Activated CD8-positive, alpha-beta memory T cell treated with anti-CD3 and anti-CD28 coated beads for 36 hours (primary cell): ENCODE measurements around the gene CNGA4. TPM values are rescaled to one million over a fixed set of nuclear protein-coding genes. Genes with fewer than 3 reads are reported as not detected.

Experiments used
- CTCF ChIA-PET: fragments of 350-600 bp; sonication (Branson Sonifier 250); formaldehyde crosslinking; loops from one replicate; lab custom pipeline; 2021; ENCODE audit warnings: antibody characterized with exemption; lab: Charles Lee
- POLR2A ChIA-PET: fragments of 350-600 bp; sonication (Branson Sonifier 250); formaldehyde crosslinking; loops from one replicate; lab custom pipeline; 2021; ENCODE audit warnings: antibody characterized with exemption; lab: Charles Lee
- total RNA-seq, 2 experiments: library from RNA; stranded (reverse); gene quantifications; one replicate each; pipeline ENCODE4 v1.2.3, GENCODE V29; 2021

The CNGA4 gene, protein sequence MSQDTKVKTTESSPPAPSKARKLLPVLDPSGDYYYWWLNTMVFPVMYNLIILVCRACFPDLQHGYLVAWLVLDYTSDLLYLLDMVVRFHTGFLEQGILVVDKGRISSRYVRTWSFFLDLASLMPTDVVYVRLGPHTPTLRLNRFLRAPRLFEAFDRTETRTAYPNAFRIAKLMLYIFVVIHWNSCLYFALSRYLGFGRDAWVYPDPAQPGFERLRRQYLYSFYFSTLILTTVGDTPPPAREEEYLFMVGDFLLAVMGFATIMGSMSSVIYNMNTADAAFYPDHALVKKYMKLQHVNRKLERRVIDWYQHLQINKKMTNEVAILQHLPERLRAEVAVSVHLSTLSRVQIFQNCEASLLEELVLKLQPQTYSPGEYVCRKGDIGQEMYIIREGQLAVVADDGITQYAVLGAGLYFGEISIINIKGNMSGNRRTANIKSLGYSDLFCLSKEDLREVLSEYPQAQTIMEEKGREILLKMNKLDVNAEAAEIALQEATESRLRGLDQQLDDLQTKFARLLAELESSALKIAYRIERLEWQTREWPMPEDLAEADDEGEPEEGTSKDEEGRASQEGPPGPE
- not detected for total RNA-seq

DNA sequence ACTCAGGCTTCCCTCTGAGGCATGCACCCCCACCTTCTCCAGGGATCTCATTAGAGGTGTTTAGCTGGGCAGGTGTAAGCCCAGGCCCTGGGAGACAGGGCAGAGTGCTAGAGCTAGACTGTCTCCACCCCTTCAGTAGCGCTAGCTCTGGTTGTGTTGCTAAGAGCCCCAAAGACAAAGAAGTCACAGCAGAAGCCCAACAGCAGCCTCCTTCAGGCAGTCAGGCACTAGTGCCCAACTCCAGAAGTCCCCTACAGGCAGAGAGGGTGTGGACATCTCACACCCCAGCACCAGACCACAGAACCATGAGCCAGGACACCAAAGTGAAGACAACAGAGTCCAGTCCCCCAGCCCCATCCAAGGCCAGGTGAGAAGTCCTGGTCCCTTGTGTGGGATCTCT, at the start of gene CNGA4:
TSS of gene CNGA4 (plus strand) at position 188 of the 400 bp plus-strand sequence. CDS start at position 306, 118 bp downstream.
- ChIA-PET POLR2A (no interaction called here), CTCF (interaction anchor here (1.4 kb wide), 1 partner anchor 114 kb away, joined by 5 read pairs; no protein-coding TSS in a partner anchor)

DNA sequence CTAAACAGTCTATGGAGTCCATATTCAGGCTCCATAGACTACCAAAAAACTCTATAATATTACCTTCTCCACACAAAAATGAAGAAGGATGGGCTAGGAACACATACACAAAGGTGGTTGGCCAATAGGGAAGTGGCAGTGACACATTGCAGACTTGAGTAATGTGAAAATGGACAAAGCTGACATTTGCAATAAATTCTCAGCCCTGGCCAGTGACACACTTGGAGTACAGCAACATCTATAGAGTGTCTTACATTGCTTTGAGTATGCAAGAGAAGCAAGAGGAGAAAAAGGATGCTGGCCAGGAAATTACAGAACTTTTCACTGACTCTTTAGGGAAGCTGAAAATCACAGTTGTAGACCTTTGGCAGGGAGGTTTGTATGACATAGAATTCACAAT, 47.1 kb upstream of the CNGA4 start:
- CTCF ChIA-PET = no interaction called here

DNA sequence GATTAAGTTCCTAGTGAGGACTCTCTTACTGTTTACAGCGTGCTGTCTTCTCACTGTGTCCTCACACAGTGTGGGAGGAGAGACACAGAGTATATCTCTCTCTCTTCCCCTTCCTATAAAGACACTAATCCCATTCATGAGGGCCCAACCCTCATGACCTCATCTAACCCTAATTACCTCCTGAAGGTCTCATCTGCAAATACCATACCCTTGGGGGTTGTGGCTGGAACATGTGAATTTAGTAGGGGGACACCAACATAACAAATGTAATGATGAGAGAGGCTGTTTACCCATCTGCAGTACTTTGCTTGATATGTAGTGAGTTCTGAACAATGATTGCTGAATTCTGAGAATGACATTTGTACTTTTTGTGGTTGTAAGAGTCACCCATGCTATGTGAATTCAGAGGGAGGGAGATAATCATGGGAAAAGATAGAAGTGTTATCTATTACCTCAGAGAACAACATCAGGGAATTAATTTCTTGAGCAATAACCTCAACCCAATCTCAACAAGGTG, 44.8 kb upstream of the CNGA4 start:
- ChIA-PET POLR2A (no interaction called here), CTCF (no interaction called here)

More for the DNA sequence above, 47.1 kb upstream of the CNGA4 start:
- POLR2A ChIA-PET = no interaction called here

DNA sequence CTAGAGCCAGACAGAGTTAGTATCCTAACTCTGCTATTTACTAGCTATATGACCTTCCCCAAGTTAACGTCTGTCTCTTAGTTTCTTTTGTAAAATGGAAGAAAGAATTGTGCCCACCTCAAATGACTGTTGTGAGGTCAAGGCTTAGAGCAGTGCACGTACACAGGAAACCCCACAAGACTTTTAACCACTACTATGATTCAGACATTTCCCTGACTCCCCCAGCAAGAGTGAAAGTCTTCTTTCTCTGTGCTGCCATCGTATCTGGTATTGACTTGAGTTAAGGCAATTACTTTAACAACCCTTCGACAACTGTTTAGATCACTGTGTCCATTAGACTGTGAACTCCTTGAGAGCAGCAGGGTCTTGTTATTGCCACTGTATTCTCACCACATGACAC, 42.5 kb upstream of the CNGA4 start:
- CTCF ChIA-PET = no interaction called here
- POLR2A ChIA-PET = no interaction called here

DNA sequence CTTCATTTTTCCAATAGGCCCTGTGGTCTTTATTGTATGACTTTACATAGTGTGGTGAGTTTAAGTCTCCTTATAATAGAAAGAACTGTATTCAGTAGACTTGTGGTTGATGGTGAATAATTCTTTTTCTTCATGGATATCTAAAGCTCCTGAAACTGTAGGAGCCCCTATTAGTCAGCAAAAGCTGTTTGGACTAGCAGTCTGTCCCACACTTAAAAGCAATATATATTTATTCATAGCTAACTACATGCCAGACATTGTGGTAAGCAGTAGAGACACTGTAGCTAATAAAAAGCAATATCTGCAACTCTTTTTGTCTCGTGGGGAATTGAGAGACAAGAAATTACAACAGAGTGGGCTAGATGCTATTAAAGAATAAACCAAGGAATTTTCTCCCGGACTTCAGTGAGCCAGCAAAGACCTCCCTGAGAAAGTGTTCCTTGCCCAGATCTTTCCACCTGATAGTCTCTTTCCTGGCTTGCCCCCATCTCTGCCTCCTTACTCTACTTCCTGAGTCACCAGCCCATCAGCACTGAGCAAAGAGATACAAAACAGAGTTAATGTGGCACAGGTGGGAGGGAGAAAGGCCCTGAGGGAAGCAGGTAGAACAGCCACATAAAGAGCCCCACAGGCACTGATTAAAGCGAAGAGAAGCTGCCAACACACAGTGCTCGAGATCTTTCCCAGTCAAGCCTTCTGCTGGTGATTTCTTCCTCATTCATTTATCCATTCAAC, 41.3 kb upstream of the CNGA4 start:
- CTCF ChIA-PET = interaction anchor here (0.5 kb wide), 1 partner anchor 32 kb away, joined by 3 read pairs; no protein-coding TSS in a partner anchor
- POLR2A ChIA-PET = no interaction called here

DNA sequence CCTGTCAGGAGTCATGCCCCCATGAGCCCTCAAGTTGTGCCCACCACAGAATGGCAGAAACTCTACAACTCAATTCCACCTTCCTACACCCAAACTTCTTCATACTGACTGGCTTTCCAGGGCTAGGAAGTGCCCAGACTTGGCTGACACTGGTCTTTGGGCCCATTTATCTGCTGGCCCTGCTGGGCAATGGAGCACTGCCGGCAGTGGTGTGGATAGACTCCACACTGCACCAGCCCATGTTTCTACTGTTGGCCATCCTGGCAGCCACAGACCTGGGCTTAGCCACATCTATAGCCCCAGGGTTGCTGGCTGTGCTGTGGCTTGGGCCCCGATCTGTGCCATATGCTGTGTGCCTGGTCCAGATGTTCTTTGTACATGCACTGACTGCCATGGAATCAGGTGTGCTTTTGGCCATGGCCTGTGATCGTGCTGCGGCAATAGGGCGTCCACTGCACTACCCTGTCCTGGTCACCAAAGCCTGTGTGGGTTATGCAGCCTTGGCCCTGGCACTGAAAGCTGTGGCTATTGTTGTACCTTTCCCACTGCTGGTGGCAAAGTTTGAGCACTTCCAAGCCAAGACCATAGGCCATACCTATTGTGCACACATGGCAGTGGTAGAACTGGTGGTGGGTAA, 39.6 kb upstream of the CNGA4 start, which contains the start of gene OR52W1:
TSS of gene OR52W1 (plus strand) at position 51 of the 637 bp plus-strand sequence. CDS start at position 51, 0 bp downstream.
- CTCF ChIA-PET = no interaction called here
- POLR2A ChIA-PET = no interaction called here

DNA sequence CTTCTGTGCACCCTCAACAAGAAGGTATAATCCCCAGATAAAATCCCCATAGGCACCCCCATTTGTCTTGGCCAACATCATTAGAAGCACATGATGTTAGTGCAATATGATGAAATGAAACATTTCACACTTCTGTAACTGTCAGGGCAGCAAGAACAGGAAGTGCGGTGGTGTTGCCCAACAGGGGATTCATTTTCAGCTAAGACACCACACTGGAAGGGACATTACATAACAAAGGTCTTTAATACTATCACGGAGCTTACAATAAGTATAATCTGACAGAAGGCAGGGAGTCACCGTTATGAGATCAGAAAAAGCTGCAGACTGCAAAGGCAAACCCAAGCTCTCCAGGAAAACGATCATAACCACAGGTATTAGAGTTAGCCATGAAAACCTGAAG, 37.9 kb upstream of the CNGA4 start:
- ChIA-PET CTCF (interaction anchor here (1.4 kb wide), 1 partner anchor 153 kb away, joined by 3 read pairs; no protein-coding TSS in a partner anchor), POLR2A (no interaction called here)

DNA sequence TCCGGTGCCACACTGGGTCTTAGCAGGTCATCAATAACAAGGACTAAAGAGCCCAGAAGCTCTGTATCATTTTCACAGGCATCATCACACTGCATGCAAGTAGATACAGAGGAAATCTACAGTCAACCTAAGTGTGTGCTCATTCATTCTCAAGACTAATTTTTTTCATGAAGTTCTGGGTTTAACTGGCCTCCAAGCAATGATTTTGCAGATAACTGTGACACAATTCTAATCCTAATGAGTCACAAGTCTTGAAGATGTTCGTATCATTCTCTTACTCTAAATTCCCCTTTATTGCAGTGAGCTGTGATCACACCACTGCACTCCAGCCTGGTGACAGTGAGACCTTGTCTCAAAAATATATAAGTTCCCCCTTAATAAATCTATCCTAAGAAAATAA, 37.4 kb upstream of the CNGA4 start:
- CTCF ChIA-PET = interaction anchor here (1.4 kb wide), 1 partner anchor 153 kb away, joined by 3 read pairs; no protein-coding TSS in a partner anchor
- POLR2A ChIA-PET = no interaction called here

DNA sequence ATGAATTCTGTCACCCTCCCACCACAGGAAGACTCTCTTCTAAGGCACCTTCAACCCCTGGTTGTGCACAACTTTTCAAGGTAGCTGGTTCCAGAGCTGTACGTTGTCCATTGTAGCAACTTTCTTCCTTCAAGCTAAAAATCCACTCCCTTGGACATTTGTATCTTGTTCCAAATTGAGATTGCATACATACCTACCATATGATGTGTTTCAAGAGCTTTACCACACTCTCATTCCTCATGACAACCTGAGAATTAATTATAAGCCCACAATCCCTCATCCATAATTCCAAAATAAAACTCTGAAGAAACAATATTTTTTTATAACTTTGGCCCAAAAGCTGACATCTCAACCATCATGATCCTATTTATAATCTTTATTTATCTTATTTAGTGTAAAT, 36.8 kb upstream of the CNGA4 start:
- ChIA-PET POLR2A (no interaction called here), CTCF (no interaction called here)

DNA sequence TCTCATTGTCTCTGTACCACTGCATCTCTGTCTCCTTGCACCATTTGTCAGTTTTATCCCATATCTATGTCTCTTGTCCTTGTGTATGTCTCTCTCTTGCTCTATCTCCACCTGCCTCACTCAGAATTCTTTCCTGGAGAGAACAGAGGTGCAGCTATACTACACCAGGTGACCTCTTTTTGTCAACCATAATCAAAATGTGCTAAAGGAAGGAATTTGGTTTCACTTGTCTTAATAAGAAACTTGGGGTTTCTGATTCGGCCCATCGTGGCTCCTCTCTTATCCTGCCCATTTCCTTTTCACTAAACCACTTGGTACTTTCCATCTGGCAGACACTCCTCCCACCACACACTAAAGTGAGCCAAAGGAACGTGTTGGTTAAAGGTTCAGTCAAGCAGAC, 35.6 kb upstream of the CNGA4 start:
- ChIA-PET POLR2A (no interaction called here), CTCF (interaction anchor here (0.8 kb wide), 1 partner anchor 176 kb away, joined by 3 read pairs; no protein-coding TSS in a partner anchor)

DNA sequence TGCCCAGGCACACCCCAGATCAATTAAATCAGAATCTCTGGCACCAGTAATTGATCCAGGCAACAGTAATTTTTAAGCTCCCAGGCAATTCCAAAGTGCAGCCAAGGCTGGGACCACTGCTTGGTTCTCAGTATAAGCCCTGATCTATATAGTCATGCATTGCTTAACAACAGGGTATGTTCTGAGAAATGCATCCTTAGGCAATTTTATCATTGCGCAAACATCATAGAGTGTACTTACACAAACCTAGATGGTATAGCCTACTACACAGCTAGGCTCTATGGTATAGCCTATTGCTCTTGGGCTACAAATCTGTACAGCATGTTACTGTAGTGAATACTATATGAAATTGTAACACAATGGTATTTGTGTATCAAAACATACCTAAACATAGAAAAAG, 34.2 kb upstream of the CNGA4 start:
- POLR2A ChIA-PET = no interaction called here
- CTCF ChIA-PET = no interaction called here

DNA sequence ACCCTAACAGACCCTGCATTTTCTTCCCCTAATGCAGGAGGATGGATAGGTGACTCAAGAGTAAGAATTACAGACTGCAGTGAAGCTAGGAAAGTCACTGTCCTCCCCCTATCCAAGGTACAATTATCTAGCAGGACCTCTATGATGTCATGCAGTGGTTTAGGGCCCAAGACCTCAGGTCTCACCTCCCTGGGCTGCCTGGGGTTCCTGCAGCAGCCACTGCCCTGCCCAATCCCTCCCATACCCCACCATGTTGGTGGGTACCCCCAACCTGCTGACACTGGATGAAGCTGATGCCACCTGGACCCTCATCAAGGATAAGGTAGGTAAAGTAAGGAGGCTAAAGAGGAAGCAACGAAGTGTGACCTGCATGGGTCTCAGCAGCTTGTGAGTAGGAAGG, 33.5 kb upstream of the CNGA4 start, which contains the start of gene C11orf42:
TSS of gene C11orf42 (plus strand) at position 192 of the 400 bp plus-strand sequence. CDS start at position 251, 59 bp downstream.
- POLR2A ChIA-PET = no interaction called here
- CTCF ChIA-PET = no interaction called here

DNA sequence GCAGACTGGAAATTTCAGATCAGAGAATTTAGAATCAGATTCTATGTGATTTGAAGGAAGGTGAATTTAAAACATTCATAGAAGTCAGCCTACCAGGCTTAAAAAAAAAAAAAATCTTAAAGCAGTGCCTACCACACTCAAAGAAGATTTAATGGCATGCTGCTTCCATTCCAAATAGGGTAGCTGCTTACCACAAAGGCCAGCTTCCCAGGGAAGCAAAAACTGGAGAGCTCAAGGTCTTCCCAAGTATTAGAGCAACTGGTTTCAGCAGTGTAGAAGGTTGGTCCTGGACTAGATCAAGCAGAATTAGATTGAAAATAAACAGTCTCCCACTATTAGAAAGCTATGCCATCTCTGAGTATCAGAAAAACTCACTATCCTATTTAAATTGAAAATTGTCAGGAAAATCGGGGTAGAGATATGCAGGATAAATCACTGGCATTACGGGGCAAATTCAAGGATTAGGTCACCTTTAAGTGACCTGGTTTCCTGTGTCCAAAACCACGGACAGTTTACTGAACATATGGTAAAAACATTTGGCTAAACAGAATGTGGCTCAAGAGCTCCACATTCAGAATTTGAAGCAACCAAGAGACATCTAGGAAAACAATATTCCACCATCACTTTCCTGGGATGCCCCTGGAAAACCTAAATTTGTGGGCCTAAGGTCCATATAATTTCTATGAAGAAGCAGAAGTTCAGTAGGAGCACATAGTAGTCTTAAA, 32.3 kb upstream of the CNGA4 start:
- POLR2A ChIA-PET = no interaction called here
- CTCF ChIA-PET = no interaction called here

DNA sequence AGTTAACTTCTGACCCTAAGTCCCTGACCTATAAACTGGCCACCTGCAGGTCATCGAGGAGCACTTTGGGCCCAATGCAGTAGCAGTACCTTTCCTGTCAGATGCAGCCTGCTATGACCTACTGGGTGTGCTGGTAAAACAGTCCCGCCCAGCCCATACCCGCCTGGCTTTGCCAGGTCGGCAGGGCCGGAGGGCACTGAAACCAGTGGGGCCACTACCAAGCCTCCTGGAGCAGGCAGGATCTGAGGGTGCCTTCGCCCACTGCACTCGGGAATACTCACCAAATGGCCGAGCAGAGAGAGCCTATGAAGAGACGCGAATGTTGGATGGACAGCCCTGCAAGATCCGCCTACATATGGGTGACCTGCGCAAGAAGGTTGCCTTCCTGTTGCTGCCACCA, 29.1 kb upstream of the CNGA4 start:
- ChIA-PET POLR2A (no interaction called here), CTCF (no interaction called here)

DNA sequence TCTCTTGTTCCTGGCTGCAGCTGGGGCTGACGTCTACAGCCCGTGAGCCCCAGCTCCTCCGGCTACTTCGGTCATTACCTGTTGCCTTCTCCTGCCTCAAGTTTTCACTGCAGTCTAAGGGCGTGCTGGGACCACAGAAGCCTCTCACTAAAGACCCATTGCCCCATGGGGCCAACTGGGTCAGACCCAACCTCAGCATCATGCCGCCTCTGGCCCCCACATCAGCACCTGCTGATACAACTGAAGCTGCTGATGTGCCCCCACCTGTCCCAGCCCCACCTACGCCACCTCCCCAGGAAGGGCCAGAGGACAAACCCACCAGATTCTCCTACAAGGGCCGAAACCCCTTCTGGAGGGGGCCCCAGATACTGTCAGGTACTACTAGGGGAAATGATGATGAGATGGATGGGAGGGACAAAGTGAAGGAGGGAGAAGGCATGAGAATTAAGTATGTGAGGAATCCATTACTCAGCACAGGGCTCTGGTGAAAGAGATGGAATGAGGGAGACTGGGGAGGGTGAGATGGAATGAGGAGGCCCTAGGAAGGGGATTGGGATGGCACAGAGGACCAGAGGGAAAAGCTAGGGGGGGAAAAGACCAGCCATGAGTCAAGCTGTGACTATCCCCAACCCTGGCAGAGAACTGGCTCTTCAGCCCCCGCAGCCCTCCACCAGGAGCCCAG, 28.5 kb upstream of the CNGA4 start:
- POLR2A ChIA-PET = no interaction called here
- CTCF ChIA-PET = no interaction called here

DNA sequence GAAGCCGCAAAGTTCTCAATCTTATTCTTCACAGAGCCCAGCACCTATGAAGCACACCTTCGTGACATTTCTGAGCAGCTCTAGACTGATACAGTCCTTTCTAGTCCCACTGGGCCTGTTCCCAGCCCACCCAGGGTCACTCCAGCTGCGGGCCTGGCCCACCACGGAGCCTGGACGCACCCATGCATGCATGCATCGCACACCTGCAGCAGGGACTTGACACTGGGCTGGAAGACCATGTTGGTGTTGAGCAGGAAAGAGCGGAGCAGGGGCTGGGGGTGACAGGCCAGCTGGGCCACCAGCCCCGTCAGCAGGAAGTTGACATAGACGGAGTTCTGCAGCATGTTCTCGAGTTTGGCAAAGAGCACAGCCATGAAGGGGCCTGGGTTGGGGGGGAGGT, 24.4 kb upstream of the CNGA4 start:
- ChIA-PET POLR2A (no interaction called here), CTCF (no interaction called here)

DNA sequence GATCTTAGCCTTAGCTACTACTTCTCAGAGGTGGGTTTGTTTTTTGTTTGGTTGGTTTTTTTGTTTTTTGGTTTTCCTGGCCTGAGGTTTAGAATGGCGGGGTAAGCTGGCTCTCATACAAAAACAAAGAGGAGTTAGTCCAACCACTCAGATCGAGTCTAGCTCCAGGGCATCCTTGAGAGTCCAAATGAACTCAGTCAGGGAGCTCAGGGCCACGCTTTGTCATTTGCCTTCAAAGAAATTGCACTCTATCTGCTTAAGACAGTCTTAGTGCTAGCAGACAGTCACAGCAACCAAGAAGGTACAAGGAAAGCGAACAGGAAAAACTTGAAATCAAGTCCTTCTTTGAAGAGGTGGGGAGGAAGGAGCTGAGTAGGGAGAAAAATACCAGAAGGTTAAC, 22.4 kb upstream of the CNGA4 start:
- ChIA-PET CTCF (no interaction called here), POLR2A (no interaction called here)

DNA sequence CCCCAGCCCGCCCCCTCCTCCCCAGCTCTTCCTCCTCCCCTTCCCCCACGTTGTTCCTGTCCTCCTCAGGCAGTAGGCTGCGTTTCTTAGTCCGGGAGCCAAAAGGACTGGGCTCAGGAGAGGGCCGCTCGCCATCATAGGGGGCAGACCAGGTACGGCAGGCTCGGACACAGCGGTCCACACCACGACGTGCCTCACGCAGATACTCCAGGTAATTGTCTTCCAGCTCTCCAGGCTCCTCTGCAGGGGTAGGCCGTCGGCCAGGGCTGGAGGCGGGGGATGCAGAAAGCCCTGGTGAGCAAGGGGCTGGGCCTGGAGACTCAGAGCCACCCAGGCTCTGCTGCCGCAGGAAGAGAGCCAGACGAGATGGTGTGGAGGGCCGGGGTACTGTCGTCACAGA, 21.2 kb upstream of the CNGA4 start:
- ChIA-PET POLR2A (no interaction called here), CTCF (no interaction called here)
